PC-9 (cell line): Measurements from ENCODE around the gene CXCL12.

ENCODE experiments used
- EZH2 ChIP-seq: fragments of 200-600 bp; sonication (generic); IDR thresholded peaks from 2 replicates; pipeline ENCODE4 v1.8.0; 2017; ENCODE audit warnings: antibody characterized with exemption, low read depth
- TF ChIP-seq, protein P1 (sequence below): fragments of 200-600 bp; sonication (generic); conservative IDR thresholded peaks from 2 replicates; pipeline ENCODE4 v1.6.1; 2017; ENCODE audit warnings: mixed run types, antibody characterized with exemption, mild to moderate bottlenecking, moderate library complexity

GRCh38 chr10:44389150-44389549 lies 4.3 kb upstream of the CXCL12 start:
- TF ChIP-seq, protein P1, sequence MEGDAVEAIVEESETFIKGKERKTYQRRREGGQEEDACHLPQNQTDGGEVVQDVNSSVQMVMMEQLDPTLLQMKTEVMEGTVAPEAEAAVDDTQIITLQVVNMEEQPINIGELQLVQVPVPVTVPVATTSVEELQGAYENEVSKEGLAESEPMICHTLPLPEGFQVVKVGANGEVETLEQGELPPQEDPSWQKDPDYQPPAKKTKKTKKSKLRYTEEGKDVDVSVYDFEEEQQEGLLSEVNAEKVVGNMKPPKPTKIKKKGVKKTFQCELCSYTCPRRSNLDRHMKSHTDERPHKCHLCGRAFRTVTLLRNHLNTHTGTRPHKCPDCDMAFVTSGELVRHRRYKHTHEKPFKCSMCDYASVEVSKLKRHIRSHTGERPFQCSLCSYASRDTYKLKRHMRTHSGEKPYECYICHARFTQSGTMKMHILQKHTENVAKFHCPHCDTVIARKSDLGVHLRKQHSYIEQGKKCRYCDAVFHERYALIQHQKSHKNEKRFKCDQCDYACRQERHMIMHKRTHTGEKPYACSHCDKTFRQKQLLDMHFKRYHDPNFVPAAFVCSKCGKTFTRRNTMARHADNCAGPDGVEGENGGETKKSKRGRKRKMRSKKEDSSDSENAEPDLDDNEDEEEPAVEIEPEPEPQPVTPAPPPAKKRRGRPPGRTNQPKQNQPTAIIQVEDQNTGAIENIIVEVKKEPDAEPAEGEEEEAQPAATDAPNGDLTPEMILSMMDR = no peak
- TF ChIP-seq EZH2 = no peak
